Measurements from ENCODE around the gene GNAO1.

GNAO1 gene

DNA sequence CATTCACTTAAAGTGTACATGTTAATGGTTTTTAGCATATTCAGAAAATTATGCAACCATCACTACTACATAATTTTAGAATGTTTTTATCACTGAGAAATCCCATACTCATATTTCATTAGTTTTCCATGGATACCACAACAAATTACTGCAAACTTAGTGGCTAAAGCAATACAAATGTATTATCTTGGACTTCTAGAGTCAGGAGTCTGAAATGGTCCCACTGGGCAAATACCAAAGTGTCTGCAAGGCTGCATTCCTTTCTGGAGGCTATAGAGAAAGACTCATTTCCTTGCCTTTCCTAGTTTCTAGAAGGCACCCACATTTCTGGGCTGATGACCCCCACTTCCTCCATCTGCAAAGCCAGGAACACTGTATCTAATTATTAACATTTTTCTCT lies 16.9 kb upstream of the GNAO1 start (continued):
- TF ChIP-seq RARB (CRISPR knock-in tag; IDR thresholded peaks at IDR 0.05), result no peak
- TF ChIP-seq ZNF565 (CRISPR knock-in tag; conservative IDR thresholded peaks at IDR 0.05; ENCODE audit: low read depth), result no peak

GRCh38 chr16:56181401-56181800 lies 9.9 kb upstream of the GNAO1 start:
- no peak for ATAC-seq
- TF ChIP-seq, protein P1, sequence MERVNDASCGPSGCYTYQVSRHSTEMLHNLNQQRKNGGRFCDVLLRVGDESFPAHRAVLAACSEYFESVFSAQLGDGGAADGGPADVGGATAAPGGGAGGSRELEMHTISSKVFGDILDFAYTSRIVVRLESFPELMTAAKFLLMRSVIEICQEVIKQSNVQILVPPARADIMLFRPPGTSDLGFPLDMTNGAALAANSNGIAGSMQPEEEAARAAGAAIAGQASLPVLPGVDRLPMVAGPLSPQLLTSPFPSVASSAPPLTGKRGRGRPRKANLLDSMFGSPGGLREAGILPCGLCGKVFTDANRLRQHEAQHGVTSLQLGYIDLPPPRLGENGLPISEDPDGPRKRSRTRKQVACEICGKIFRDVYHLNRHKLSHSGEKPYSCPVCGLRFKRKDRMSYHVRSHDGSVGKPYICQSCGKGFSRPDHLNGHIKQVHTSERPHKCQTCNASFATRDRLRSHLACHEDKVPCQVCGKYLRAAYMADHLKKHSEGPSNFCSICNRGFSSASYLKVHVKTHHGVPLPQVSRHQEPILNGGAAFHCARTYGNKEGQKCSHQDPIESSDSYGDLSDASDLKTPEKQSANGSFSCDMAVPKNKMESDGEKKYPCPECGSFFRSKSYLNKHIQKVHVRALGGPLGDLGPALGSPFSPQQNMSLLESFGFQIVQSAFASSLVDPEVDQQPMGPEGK (CRISPR knock-in tag; IDR thresholded peaks at IDR 0.05; ENCODE audit: borderline replicate concordance), result no peak
- TF ChIP-seq PPARA (CRISPR knock-in tag; IDR thresholded peaks at IDR 0.05; ENCODE audit: borderline replicate concordance) (no peak), ZNF70 (CRISPR knock-in tag; IDR thresholded peaks at IDR 0.05) (no peak), ZFP30 (CRISPR knock-in tag; IDR thresholded peaks at IDR 0.05) (no peak), ZFP3 (CRISPR knock-in tag; IDR thresholded peaks at IDR 0.05) (no peak), RARB (CRISPR knock-in tag; IDR thresholded peaks at IDR 0.05) (no peak), CSRNP3 (CRISPR knock-in tag; IDR thresholded peaks at IDR 0.05) (no peak), CSDC2 (CRISPR knock-in tag; IDR thresholded peaks at IDR 0.05) (no peak)

DNA sequence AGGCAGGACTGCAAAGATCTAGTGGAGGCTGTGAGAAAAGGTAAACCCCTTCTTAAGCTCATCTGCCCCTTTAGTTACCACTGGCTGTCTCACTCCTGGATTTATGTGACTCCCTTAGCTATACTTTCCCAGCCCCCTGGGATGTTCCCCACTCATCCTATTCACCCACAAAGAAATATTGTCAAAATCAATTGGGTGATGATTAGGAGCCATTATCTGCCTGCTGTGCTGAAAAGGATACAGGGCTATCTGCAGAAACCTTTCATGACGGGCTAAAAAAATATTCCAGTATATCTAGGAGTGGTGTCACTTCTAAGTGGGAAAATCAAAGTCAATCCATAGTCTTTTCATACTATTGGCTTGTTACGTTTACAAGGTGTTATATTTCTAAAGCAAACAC lies 8.0 kb upstream of the GNAO1 start:
- no peak for TF ChIP-seq ESRRG (CRISPR knock-in tag; IDR thresholded peaks at IDR 0.05)
- TF ChIP-seq ARNTL (CRISPR knock-in tag; IDR thresholded peaks at IDR 0.05; ENCODE audit: borderline replicate concordance, low read depth), result no peak
- TF ChIP-seq TOX (CRISPR knock-in tag; IDR thresholded peaks at IDR 0.05; ENCODE audit: borderline replicate concordance), result no peak
- TF ChIP-seq BACH2 (CRISPR knock-in tag; IDR thresholded peaks at IDR 0.05; ENCODE audit: borderline replicate concordance), result no peak
- TF ChIP-seq SNAI2 (CRISPR knock-in tag; IDR thresholded peaks at IDR 0.05), result no peak
- TF ChIP-seq CSDC2 (CRISPR knock-in tag; IDR thresholded peaks at IDR 0.05), result no peak
- no peak for TF ChIP-seq RARB (CRISPR knock-in tag; IDR thresholded peaks at IDR 0.05)
- no peak for ATAC-seq

DNA sequence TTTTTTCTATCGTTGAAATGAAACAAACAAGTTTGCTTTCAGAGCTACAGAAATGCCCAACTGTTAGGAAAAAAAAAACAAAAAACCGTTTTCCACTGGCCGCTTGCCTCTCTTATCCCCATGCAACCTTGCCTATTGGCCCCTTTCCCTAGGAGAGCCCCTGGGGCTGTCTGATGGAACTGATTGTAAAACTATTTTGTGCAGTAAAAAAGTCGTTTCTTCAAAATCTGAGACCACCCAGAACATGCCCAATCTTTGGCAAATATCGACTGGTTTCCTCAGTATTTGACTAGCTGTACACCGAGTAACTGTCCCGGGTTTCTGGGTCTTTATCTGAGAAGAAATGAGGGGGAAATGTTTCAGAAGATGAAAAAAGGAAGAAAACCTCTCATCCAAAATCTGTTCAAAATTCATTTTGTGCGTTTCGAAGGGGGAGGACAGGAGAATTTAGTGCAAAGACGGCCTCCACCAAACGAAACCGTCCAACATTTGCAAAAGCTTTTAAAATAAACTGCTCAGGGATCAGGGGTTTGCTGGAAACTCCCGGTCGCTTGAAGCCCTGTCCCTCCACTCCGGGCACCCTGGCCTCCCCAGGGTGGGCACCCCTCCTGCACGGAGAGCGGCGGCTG lies 1.1 kb upstream of the GNAO1 start:
- TF ChIP-seq ISL1 (CRISPR knock-in tag; IDR thresholded peaks at IDR 0.05) (no peak), TCF4 (CRISPR knock-in tag; IDR thresholded peaks at IDR 0.05; ENCODE audit: borderline replicate concordance) (no peak), SNAI2 (CRISPR knock-in tag; IDR thresholded peaks at IDR 0.05) (no peak), ARNTL (CRISPR knock-in tag; IDR thresholded peaks at IDR 0.05; ENCODE audit: borderline replicate concordance, low read depth) (no peak), ESRRG (CRISPR knock-in tag; IDR thresholded peaks at IDR 0.05) (no peak), ZC3H10 (CRISPR knock-in tag; IDR thresholded peaks at IDR 0.05) (no peak), CSRNP3 (CRISPR knock-in tag; IDR thresholded peaks at IDR 0.05) (no peak), POU6F1 (CRISPR knock-in tag; IDR thresholded peaks at IDR 0.05; ENCODE audit: borderline replicate concordance, low read depth) (no peak), ZNF565 (CRISPR knock-in tag; conservative IDR thresholded peaks at IDR 0.05; ENCODE audit: low read depth) (no peak), GLIS3 (CRISPR knock-in tag; IDR thresholded peaks at IDR 0.05) (no peak), PPARA (CRISPR knock-in tag; IDR thresholded peaks at IDR 0.05; ENCODE audit: borderline replicate concordance) (no peak), ZFP3 (CRISPR knock-in tag; IDR thresholded peaks at IDR 0.05) (no peak), TOX (CRISPR knock-in tag; IDR thresholded peaks at IDR 0.05; ENCODE audit: borderline replicate concordance) (no peak), CSDC2 (CRISPR knock-in tag; IDR thresholded peaks at IDR 0.05) (no peak), OSR1 (CRISPR knock-in tag; IDR thresholded peaks at IDR 0.05) (no peak), ZFP30 (CRISPR knock-in tag; IDR thresholded peaks at IDR 0.05) (no peak), ZNF8 (CRISPR knock-in tag; IDR thresholded peaks at IDR 0.05) (no peak), BACH2 (CRISPR knock-in tag; IDR thresholded peaks at IDR 0.05; ENCODE audit: borderline replicate concordance) (no peak)
- TF ChIP-seq, protein P2, sequence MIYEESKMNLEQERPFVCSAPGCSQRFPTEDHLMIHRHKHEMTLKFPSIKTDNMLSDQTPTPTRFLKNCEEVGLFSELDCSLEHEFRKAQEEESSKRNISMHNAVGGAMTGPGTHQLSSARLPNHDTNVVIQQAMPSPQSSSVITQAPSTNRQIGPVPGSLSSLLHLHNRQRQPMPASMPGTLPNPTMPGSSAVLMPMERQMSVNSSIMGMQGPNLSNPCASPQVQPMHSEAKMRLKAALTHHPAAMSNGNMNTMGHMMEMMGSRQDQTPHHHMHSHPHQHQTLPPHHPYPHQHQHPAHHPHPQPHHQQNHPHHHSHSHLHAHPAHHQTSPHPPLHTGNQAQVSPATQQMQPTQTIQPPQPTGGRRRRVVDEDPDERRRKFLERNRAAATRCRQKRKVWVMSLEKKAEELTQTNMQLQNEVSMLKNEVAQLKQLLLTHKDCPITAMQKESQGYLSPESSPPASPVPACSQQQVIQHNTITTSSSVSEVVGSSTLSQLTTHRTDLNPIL (CRISPR knock-in tag; IDR thresholded peaks at IDR 0.05; ENCODE audit: low read depth), result no peak
- ATAC-seq, result no peak
